ENCODE measurements around the gene EPG5. TPM values are rescaled to one million over a fixed set of nuclear protein-coding genes. Genes with fewer than 3 reads are reported as not detected.

EPG5 gene
- total and polyA plus RNA-seq, 10 of the 15 experiments (the other 5 are each of a cell fraction or from before 2014, with no cell fraction given) = 1.9 to 27.7 (median 9.0) TPM

DNA sequence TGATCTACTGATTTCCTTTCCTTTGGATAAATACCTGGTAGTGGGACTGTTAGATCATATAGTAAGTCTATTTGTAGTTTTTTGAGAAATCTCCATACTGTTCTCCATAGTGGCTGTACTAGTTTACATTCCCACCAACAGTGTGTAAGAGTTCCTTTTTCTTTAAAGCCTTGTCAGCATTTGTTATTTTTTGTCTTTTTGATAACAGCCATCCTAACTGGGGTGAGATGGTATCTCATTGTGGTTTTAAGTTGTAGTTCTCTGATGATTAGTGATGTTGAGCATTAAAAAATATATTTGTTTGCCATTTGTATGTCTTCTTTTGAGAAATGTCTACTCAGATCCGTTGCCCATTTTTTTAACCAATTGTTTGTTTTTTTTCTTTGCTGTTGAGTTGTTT lies 33.9 kb upstream of the EPG5 start (continued):
- TF ChIP-seq, protein P1, sequence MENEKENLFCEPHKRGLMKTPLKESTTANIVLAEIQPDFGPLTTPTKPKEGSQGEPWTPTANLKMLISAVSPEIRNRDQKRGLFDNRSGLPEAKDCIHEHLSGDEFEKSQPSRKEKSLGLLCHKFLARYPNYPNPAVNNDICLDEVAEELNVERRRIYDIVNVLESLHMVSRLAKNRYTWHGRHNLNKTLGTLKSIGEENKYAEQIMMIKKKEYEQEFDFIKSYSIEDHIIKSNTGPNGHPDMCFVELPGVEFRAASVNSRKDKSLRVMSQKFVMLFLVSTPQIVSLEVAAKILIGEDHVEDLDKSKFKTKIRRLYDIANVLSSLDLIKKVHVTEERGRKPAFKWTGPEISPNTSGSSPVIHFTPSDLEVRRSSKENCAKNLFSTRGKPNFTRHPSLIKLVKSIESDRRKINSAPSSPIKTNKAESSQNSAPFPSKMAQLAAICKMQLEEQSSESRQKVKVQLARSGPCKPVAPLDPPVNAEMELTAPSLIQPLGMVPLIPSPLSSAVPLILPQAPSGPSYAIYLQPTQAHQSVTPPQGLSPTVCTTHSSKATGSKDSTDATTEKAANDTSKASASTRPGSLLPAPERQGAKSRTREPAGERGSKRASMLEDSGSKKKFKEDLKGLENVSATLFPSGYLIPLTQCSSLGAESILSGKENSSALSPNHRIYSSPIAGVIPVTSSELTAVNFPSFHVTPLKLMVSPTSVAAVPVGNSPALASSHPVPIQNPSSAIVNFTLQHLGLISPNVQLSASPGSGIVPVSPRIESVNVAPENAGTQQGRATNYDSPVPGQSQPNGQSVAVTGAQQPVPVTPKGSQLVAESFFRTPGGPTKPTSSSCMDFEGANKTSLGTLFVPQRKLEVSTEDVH (IDR thresholded peaks at IDR 0.05; ENCODE audit: low read depth, partially characterized antibody) = no peak
- no peak for TF ChIP-seq NR2F1 (conservative IDR thresholded peaks at IDR 0.05)
- TF ChIP-seq TCF12 (IDR thresholded peaks at IDR 0.05; ENCODE audit: low read depth, low read length) = no peak
- no peak for TF ChIP-seq EGR1 (IDR thresholded peaks at IDR 0.05; ENCODE audit: borderline replicate concordance in 1 of 2, low read depth in 2 of 2, low read length in 2 of 2)
- TF ChIP-seq, protein P2, sequence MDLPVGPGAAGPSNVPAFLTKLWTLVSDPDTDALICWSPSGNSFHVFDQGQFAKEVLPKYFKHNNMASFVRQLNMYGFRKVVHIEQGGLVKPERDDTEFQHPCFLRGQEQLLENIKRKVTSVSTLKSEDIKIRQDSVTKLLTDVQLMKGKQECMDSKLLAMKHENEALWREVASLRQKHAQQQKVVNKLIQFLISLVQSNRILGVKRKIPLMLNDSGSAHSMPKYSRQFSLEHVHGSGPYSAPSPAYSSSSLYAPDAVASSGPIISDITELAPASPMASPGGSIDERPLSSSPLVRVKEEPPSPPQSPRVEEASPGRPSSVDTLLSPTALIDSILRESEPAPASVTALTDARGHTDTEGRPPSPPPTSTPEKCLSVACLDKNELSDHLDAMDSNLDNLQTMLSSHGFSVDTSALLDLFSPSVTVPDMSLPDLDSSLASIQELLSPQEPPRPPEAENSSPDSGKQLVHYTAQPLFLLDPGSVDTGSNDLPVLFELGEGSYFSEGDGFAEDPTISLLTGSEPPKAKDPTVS (IDR thresholded peaks at IDR 0.05; ENCODE audit: low read depth, low read length) = no peak

- Histone ChIP-seq H3K9ac (ENCODE audit: control insufficient read depth, insufficient read depth, low read length) (no peak overlapping the region), H3K4me3 (no peak overlapping the region), H4K20me1 (ENCODE audit: control insufficient read depth, insufficient read depth) (no peaks in the 10 kb centered on the region), H3K27ac (ENCODE audit: control insufficient read depth, insufficient read depth) (no peak overlapping the region), H2AFZ (ENCODE audit: control insufficient read depth, low read depth, low read length) (no peak overlapping the region), H3K4me1 (ENCODE audit: control insufficient read depth, insufficient read depth, low read length) (peaks cover 2% of the 10 kb centered on the region; the same call in 1 of the 2 replicates), H3K27me3 (replicated peaks in 1 of 2; ENCODE audit: control insufficient read depth in 2 of 2, insufficient read depth in 2 of 2, low read length in 1 of 2) (no peaks in the 10 kb centered on the region), H3K79me2 (ENCODE audit: control insufficient read depth, insufficient read depth, low read length) (no peaks in the 10 kb centered on the region), H3K9me3 (replicated peaks; ENCODE audit: control insufficient read depth, insufficient read depth, low read length) (no peaks in the 10 kb centered on the region; the same call in 2 of the 3 replicates), H3K4me2 (ENCODE audit: control insufficient read depth, insufficient read depth) (no peak overlapping the region), H3K36me3 (ENCODE audit: control insufficient read depth in 2 of 2, insufficient read depth in 2 of 2, low read length in 1 of 2) (no peaks in the 10 kb centered on the region; a peak in 1 of 4 replicates)
- WGBS (ENCODE audit: insufficient coverage, insufficient replicate concordance, low lambda C conversion rate, missing lambda C conversion rate) = 6% methylated on average over 3 of the region's 3 CpGs
- no peak for FAIRE-seq
- ChIA-PET CTCF (interaction anchor here (1.2 kb wide), 2 partner anchors 13 to 74 kb away, joined by 3 to 5 read pairs; no protein-coding TSS in a partner anchor), SMC1A (ENCODE audit: uncharacterized antibody, unreplicated experiment) (interaction anchor here (0.6 kb wide), 1 partner anchor 58 kb away, joined by 3 read pairs; no protein-coding TSS in a partner anchor), RAD21 (ENCODE audit: unreplicated experiment) (no interaction called here), POLR2A (no interaction called here)
- in situ Hi-C loops (cut with MboI) (no loop called here), intact Hi-C loops (cut with micrococcal nuclease; ENCODE audit: unreplicated experiment) (no loop called here)
- DNase-seq (ENCODE audit: low read depth, low spot score) = no peak
- no peak for ATAC-seq
- no TSS peak for BruUV-seq (replicated peaks)
- TF ChIP-seq PAX5 (IDR thresholded peaks at IDR 0.05; ENCODE audit: borderline replicate concordance, low read depth, low read length) (no peak), ZSCAN29 (IDR thresholded peaks at IDR 0.05) (no peak), NR2C2 (IDR thresholded peaks at IDR 0.05; ENCODE audit: borderline replicate concordance, control insufficient read depth, insufficient read length, low read depth) (no peak), STAT3 (IDR thresholded peaks at IDR 0.05; ENCODE audit: low read depth, low read length) (no peak), ZNF274 (IDR thresholded peaks at IDR 0.05; ENCODE audit: insufficient read depth, insufficient read length) (no peak)
Observed at GRCh38 chr18:45999536-45999935, 32.4 kb upstream of the EPG5 start.
